ENCODE data around the gene YIPF3.

- TF ChIP-seq TAF1 (IDR thresholded peaks at IDR 0.05; ENCODE audit: low read depth) (no peak), EP300 (IDR thresholded peaks at IDR 0.05; ENCODE audit: borderline replicate concordance) (no peak), CREB1 (IDR thresholded peaks at IDR 0.05; ENCODE audit: low read depth) (no peak), REST (IDR thresholded peaks at IDR 0.05; ENCODE audit: low read depth) (no peak), TEAD4 (IDR thresholded peaks at IDR 0.05) (no peak), ZBTB7A (IDR thresholded peaks at IDR 0.05; ENCODE audit: low read depth) (no peak), YY1 (IDR thresholded peaks at IDR 0.05; ENCODE audit: low read depth) (no peak), RAD21 (IDR thresholded peaks at IDR 0.05; ENCODE audit: low read depth) (no peak), USF1 (IDR thresholded peaks at IDR 0.05) (no peak), CEBPB (IDR thresholded peaks at IDR 0.05) (no peak), NFIC (IDR thresholded peaks at IDR 0.05) (no peak), MAX (IDR thresholded peaks at IDR 0.05) (no peak)
Observed at GRCh38 chr6:43516367-43516696, 394 bp downstream of the YIPF3 start.
